Activated T-helper 2 cell treated with anti-CD3 and anti-CD28 coated beads, Interferon-gamma antibody, Interleukin-2, Interleukin-4, amounts not matched to agents 10 μg/mL and 5 μg/mL and 100 μg/mL, durations not matched to agents 14 hours and 24 hours and 36 hours (primary cell): ENCODE results near the gene CD14. TPM values are rescaled to one million over a fixed set of nuclear protein-coding genes. Genes with fewer than 3 reads are reported as not detected.
"Not testable (repeated sequence)": the region's sequence is repeated elsewhere in the genome, so short reads cannot be mapped to it uniquely, and the experiment has no call there.

Experiments
- DNase-seq: peaks from one replicate; pipeline ENCODE4 v3.0.0; 2021; ENCODE audit warnings: low spot score
- H3K27ac Mint-ChIP-seq: one replicate; pipeline ENCODE4 v1.8.0; 2021; ENCODE audit warnings: mixed read lengths
- H3K27me3 Mint-ChIP-seq: one replicate; pipeline ENCODE4 v1.8.0; 2021; ENCODE audit warnings: low read depth, mixed read lengths
- H3K36me3 Mint-ChIP-seq: one replicate; pipeline ENCODE4 v1.8.0; 2021; ENCODE audit warnings: low read depth, mixed read lengths
- H3K4me1 Mint-ChIP-seq: one replicate; pipeline ENCODE4 v1.8.0; 2021; ENCODE audit warnings: low read depth, mixed read lengths
- H3K4me3 Mint-ChIP-seq: one replicate; pipeline ENCODE4 v1.8.0; 2021; ENCODE audit warnings: low read depth, mild to moderate bottlenecking, moderate library complexity, mixed read lengths
- H3K9me3 Mint-ChIP-seq: one replicate; pipeline ENCODE4 v1.8.0; 2021; ENCODE audit warnings: mixed read lengths
- intact Hi-C: fragments of 100-400 bp; cut with micrococcal nuclease; formaldehyde crosslinking; loops from one replicate; pipeline ENCODE4 v1.15.1; 2023
- total RNA-seq: library from RNA; stranded (reverse); gene quantifications from 2 replicates; pipeline ENCODE4 v1.2.3, GENCODE V29; 2022

Gene CD14
- total RNA-seq, 1 donor from 2014 or later, result 0.39 TPM

- Mint-ChIP-seq H3K9me3 (no peaks in the 10 kb centered on the region), H3K4me3 (no peak overlapping the region), H3K27ac (no peak overlapping the region), H3K27me3 (peaks cover 8% of the 10 kb centered on the region), H3K36me3 (no peaks in the 10 kb centered on the region), H3K4me1 (no peaks in the 10 kb centered on the region)
- no peak for DNase-seq
- intact Hi-C loops, result no loop called here
These were observed 29.2 kb downstream of the CD14 start for GRCh38 chr5:140603734-140604133.

DNA sequence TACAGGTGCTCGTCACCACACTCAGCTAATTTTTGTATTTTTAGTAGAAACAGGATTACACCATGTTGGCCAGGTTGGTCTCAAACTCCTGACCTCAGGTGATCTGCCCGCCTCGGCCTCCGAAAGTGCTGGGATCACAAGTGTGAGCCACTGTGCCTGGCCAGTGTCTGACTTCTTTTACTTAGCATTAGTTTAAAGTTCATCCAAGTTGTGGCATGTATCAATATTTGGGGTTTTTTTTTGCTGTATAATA lies 29.6 kb downstream of the CD14 start:
- H3K9me3 Mint-ChIP-seq, H3K27ac Mint-ChIP-seq, H3K4me1 Mint-ChIP-seq, H3K27me3 Mint-ChIP-seq, intact Hi-C loops, DNase-seq, H3K36me3 Mint-ChIP-seq, H3K4me3 Mint-ChIP-seq: not testable (repeated sequence)

- Mint-ChIP-seq H3K27ac (no peak overlapping the region), H3K27me3 (peaks cover 7% of the 10 kb centered on the region), H3K4me3 (no peak overlapping the region), H3K9me3 (no peaks in the 10 kb centered on the region), H3K4me1 (no peaks in the 10 kb centered on the region), H3K36me3 (no peaks in the 10 kb centered on the region)
- intact Hi-C loops, result no loop called here
- DNase-seq, result no peak
These were observed 30.8 kb downstream of the CD14 start for GRCh38 chr5:140602147-140602546.

- intact Hi-C loops, result no loop called here
These were observed 32.9 kb downstream of the CD14 start for GRCh38 chr5:140600096-140600495.

GRCh38 chr5:140598836-140599235 lies 34.1 kb downstream of the CD14 start:
- DNase-seq, result no peak
- no peak overlapping the region for H3K4me3 Mint-ChIP-seq
- H3K27ac Mint-ChIP-seq, result no peak overlapping the region
- intact Hi-C loops, result no loop called here
- H3K9me3 Mint-ChIP-seq, result no peaks in the 10 kb centered on the region
- H3K27me3 Mint-ChIP-seq, result no peaks in the 10 kb centered on the region
- no peaks in the 10 kb centered on the region for H3K36me3 Mint-ChIP-seq
- no peaks in the 10 kb centered on the region for H3K4me1 Mint-ChIP-seq

More at GRCh38 chr5:140600096-140600495, 32.9 kb downstream of the CD14 start:
- no peak overlapping the region for H3K4me3 Mint-ChIP-seq
- H3K27me3 Mint-ChIP-seq, result peaks cover 4% of the 10 kb centered on the region
- no peaks in the 10 kb centered on the region for H3K9me3 Mint-ChIP-seq
- no peak for DNase-seq
- H3K4me1 Mint-ChIP-seq, result no peaks in the 10 kb centered on the region
- H3K27ac Mint-ChIP-seq, result no peak overlapping the region
- no peaks in the 10 kb centered on the region for H3K36me3 Mint-ChIP-seq

DNA sequence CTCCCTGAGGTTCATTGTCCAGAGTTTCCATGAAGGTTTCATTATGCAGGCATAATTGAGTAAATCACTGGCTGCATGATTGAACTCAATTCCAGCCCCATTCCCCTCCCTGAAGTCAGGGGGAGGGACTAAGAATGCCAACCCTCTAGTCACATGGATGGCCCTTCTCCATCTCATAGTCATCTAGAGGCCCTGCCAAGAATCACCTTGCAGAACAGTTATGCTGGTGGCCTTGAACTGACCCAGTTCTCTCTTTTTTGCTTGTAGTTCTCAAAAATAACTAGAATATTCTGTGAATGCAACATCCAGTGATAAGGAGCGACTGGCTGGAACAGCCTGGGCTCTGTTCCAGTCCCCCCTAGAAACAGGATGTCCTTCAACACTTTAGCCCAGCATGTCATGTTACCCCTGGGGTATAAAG lies 36.6 kb downstream of the CD14 start:
- intact Hi-C loops, result no loop called here
- H3K27ac Mint-ChIP-seq, result no peak overlapping the region
- H3K27me3 Mint-ChIP-seq, result no peaks in the 10 kb centered on the region
- DNase-seq, result no peak
- H3K4me3 Mint-ChIP-seq, result no peak overlapping the region
- H3K36me3 Mint-ChIP-seq, result no peaks in the 10 kb centered on the region
- no peaks in the 10 kb centered on the region for H3K4me1 Mint-ChIP-seq
- H3K9me3 Mint-ChIP-seq, result no peaks in the 10 kb centered on the region

DNA sequence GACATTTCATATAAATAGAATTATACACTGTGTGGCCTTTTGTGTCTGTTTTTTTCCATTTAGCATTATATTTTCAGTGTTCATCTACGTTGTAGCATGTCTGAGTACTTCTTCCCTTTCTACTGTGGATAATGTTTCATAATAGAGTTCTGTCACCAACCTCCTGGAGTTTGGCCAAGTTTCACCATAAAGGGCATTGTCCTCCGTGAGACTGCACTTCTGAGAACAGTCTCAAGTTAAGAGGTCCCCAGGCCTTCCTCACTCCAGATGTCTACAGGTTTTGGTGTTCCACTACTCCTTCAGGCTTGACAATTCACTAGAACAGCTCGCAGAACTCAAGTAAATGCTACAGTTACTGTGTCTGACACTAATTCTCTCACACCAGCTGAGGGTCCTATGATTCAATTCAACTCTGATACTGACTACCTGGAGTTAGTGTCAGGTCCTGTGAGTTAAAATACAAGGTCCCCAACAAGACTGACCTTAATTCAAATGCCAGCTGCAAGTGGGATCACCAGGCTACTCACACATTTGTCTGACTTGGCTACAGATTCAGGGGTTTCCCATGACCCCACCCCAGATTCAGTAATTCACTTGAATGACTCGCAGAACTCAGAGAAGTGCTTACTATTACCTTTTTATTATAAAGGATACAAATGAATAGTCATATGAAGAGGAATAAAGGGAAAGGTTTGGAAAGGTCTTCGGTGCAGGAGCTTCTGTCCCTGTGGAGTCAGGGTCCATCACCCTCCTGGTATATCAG lies 37.3 kb downstream of the CD14 start:
- no peaks in the 10 kb centered on the region for H3K9me3 Mint-ChIP-seq
- H3K27ac Mint-ChIP-seq, result no peak overlapping the region
- no peaks in the 10 kb centered on the region for H3K27me3 Mint-ChIP-seq
- H3K4me3 Mint-ChIP-seq, result no peak overlapping the region
- H3K36me3 Mint-ChIP-seq, result no peaks in the 10 kb centered on the region
- no peak for DNase-seq
- H3K4me1 Mint-ChIP-seq, result no peaks in the 10 kb centered on the region
- intact Hi-C loops, result no loop called here

- Mint-ChIP-seq H3K27me3 (peaks cover under 1% of the 10 kb centered on the region), H3K4me1 (no peaks in the 10 kb centered on the region), H3K36me3 (no peaks in the 10 kb centered on the region), H3K4me3 (no peak overlapping the region), H3K27ac (no peak overlapping the region), H3K9me3 (no peaks in the 10 kb centered on the region)
- DNase-seq, result no peak
- intact Hi-C loops, result no loop called here
These were observed 38.8 kb downstream of the CD14 start for GRCh38 chr5:140594169-140594568.

DNA sequence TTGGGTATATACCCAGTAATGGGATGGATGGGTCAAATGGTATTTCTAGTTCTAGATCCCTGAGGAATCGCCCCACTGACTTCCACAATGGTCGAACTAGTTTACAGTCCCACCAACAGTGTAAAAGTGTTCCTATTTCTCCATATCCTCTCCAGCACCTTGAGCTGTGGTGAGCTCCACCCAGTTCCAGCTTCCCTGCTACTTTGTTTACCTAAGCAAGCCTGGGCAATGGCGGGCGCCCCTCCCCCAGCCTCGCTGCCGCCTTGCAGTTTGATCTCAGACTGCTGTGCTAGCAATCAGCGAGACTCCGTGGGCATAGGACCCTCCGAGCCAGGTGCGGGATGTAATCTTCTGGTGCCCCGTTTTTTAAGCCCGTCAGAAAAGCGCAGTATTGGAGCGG lies 39.9 kb downstream of the CD14 start:
- DNase-seq, H3K27me3 Mint-ChIP-seq, H3K27ac Mint-ChIP-seq, H3K4me3 Mint-ChIP-seq, H3K36me3 Mint-ChIP-seq, H3K4me1 Mint-ChIP-seq, intact Hi-C loops, H3K9me3 Mint-ChIP-seq: not testable (repeated sequence)

- peaks cover 5% of the 10 kb centered on the region for H3K27me3 Mint-ChIP-seq
- DNase-seq, result no peak
- H3K4me1 Mint-ChIP-seq, result no peaks in the 10 kb centered on the region
- no peak overlapping the region for H3K27ac Mint-ChIP-seq
- no peak overlapping the region for H3K4me3 Mint-ChIP-seq
- no peaks in the 10 kb centered on the region for H3K9me3 Mint-ChIP-seq
- H3K36me3 Mint-ChIP-seq, result no peaks in the 10 kb centered on the region
- intact Hi-C loops, result no loop called here
These were observed 41.1 kb downstream of the CD14 start for GRCh38 chr5:140591747-140592372.

GRCh38 chr5:140590861-140591260 lies 42.1 kb downstream of the CD14 start:
- Mint-ChIP-seq H3K27ac (no peak overlapping the region), H3K4me3 (no peak overlapping the region), H3K27me3 (peaks cover 5% of the 10 kb centered on the region), H3K9me3 (no peaks in the 10 kb centered on the region), H3K36me3 (no peaks in the 10 kb centered on the region), H3K4me1 (no peaks in the 10 kb centered on the region)
- intact Hi-C loops, result no loop called here
- DNase-seq, result no peak

- intact Hi-C loops, result no loop called here
- Mint-ChIP-seq H3K4me1 (no peaks in the 10 kb centered on the region), H3K4me3 (no peak overlapping the region), H3K27me3 (peaks cover 7% of the 10 kb centered on the region), H3K27ac (no peak overlapping the region), H3K36me3 (no peaks in the 10 kb centered on the region), H3K9me3 (no peaks in the 10 kb centered on the region)
- no peak for DNase-seq
These were observed 44.5 kb downstream of the CD14 start for GRCh38 chr5:140588311-140589070.

- DNase-seq, result no peak
- intact Hi-C loops, result no loop called here
- H3K4me1 Mint-ChIP-seq, result no peaks in the 10 kb centered on the region
- H3K9me3 Mint-ChIP-seq, result no peaks in the 10 kb centered on the region
- H3K4me3 Mint-ChIP-seq, result no peak overlapping the region
- no peak overlapping the region for H3K27ac Mint-ChIP-seq
- no peaks in the 10 kb centered on the region for H3K36me3 Mint-ChIP-seq
- peaks cover 11% of the 10 kb centered on the region for H3K27me3 Mint-ChIP-seq
These were observed 45.5 kb downstream of the CD14 start for GRCh38 chr5:140587495-140587894.
